ENCODE measurements around the gene DCAF17.
"Not testable (repeated sequence)": the region's sequence is repeated elsewhere in the genome, so short reads cannot be mapped to it uniquely, and the experiment has no call there.

DCAF17 gene

DNA sequence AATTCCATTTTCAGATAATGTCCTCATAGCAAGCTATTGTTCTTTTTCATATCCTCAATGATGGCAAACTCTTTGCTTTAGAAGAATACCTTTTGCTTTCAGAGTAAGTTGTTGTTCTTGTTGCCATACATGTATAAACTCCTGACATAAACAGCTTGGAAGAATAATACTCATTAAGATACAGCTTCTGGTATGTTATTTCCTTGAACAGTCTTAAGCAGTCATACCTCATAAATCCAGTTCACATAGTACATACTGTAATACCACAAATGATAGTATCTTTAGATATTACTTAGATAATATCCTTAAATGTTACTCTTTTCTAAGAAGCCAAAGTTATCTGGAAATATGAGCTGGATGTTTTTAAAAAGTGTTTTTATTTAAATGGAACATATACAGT lies 23.4 kb upstream of the DCAF17 start:
- DNase-seq = no peak

DNA sequence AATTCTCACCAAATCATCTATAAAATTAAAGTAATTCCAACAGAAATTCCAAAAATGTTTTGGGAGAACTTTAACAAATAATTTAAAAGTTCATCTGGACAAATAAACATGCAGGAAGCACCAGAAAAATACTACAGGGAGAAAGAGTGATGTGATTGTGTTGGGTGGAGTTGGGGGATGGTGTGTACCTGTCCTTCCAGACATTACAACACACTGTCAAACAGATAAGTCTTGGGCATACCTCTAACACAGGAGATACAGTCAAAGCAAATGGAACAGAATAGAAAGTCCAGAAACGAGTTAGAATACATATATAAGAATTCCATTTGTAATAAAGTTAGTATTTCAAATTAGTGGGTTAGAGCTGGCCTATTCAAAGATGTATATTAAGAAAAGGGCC lies 22.8 kb upstream of the DCAF17 start:
- DNase-seq = no peak

DNA sequence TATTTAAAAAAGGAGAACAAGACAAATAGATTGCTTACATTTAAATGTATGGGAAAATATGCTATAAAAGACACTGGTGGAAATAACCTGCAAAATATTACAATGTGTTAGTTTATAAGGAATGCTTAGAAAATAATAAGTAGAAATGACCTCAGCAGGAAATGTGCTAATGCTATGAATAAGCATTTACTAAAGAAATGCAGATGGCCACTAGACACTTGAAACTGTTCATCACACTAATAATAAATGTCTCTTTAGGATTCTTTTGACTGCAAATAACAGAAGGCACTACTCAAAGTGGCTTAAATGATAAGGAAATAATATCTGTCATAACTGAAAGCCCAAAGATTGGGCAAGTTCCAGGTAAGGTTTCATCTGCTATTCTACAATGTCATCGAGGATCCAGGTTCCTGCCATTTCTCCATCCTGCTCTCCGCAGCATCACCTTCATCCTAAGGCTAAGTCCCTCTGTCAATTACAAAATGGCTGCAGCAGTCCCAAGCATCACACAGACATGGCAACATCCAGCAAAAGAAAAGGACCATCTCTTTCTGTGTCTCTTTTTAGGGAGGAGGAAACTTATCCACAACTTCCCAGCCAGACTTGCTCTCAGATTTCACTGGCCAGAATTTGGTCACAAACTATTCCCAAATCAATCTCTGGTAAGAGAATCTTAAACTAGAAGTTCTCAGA lies 22.1 kb upstream of the DCAF17 start:
- no peak for DNase-seq

DNA sequence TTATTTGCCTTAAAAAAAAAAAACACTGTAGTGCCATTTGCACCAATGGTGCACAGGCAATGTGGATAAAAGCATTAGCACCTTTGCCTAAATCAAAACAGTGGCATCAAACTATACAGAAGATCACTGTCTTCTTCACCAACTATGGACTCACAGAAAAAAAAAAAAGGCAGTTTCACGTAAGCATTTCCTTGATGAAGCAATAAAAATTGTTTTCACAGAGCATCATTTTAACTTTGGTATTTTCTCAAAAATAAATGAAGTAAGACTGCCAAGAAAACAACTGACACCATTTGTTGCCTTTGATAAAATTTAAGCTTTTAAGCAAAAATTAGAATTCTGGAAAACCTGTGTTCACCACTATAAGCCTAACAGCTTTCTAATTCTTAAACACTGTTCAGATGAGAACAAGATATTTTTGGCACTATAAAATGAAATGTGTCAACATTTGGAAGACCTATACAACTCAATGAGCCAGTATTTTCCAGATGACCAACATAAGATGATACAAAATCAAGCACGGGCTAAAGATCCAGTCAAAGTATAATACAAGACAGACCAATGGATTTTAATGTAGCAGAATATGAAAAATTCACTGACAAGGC lies 21.4 kb upstream of the DCAF17 start:
- DNase-seq = no peak

DNA sequence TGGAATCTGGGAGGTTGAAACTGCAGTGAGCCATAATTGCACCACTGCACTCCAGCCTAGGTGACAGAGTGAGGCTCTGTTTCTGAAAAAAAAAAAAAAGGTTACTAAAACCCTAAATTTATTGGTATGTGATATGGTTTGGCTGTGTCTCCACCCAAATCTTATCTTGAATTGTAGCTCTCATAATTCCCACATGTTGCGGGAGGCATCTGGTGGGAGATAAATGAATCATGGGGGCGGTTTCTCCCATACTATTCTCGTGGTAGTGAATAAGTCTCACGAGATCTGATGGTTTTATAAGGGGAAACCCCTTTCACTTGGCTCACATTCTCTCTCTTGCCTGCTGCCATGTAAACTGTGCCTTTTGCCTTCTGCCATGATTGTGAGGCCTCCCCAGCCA lies 19.4 kb upstream of the DCAF17 start:
- not testable (repeated sequence) for DNase-seq

DNA sequence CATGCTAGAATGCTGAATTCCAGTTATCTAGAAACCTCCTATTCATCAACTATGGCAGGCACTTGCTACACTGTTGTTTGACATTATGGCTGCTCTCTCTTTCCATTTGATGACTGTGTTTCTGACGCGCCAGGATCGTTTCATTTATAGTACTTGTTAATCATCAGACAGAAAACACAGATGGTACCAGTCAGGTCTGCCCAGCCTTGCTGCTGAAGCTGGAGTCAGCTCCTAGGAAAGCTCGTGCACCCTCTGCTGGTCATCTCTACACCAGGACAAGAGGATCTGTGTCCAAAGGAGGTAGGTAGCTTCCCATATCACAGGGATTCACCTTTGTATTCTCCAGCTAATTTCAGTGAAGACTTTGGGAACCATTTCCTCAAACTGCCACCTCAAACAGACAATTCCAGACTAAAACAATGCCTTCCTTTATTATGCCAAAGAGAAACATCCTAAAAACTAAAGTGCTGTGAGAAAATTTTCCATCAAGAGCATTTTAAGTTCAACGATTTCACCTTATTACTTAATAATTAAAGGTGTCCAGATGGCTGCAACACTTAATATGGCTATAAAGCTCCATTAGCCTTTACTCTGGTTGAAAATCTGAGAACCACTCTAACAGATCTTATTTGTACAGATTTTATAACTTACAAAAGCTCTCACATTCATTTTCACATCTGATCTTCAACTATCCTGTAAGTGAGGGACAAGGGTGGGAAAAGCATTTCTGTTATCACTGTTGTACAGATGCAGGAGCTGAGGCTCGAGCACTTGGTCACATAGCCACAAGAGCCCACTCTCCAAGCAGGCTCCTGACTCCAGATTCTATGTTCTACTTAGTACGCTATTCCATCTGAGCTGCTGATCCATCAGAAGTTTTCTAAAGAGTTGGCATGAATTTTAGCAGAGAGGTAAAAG lies 17.8 kb upstream of the DCAF17 start:
- peak; percentile 76 to 89 (median 84) for DNase-seq

DNA sequence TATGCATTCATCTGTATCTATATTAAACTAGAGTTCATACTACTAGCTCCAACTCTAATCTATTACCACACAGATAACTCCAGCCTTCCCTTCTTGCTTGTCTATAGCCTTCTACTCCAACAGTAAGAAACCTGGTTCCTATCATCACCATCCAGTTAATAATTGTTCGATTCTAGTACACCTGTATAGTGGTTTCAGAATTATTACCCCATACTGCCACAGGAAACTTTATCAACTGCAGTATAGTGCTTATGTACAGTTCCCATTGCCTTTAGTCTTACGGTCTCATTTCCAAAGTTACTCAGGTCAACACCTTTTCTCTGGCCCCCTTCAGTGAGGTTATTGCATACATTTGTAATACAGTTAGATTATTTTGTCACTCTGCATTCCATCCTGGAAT lies 14.7 kb upstream of the DCAF17 start:
- no peak for DNase-seq

DNA sequence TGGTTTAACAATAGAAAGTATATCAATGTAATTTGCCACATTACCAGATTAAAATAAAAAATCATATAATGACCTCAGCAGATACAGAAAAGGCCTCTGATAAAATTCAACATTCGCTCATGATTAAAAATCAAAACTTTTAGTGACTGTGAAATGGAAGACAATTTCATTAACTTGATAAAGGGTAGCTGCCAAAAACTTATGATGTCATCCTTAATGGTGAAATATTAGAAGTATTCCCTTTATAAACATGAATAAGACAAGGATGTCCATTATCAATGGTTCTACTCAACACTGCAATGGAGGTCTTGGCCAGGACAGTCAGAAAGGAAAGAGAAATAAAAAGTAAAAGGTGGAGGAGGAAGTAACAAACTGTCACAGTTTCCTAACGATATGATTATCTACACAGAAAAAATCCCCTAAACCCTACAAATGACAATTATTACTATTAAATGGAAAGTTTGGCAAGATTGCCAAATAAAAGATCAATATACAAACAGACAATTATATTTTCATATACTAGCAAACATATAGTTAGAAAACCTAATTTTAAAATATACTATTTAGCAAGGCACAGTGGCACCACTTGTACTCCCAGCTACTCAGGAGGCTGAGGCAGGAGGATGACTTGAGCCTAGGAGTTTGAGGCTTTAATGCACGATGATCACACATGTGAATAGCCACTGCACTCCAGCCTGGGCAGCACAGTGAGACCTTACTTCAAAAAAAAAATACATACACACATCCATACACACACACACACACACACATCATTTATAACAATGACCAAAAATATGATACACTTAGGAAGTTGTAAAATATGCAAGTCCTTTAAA lies 13.1 kb upstream of the DCAF17 start:
- DNase-seq = no peak

DNA sequence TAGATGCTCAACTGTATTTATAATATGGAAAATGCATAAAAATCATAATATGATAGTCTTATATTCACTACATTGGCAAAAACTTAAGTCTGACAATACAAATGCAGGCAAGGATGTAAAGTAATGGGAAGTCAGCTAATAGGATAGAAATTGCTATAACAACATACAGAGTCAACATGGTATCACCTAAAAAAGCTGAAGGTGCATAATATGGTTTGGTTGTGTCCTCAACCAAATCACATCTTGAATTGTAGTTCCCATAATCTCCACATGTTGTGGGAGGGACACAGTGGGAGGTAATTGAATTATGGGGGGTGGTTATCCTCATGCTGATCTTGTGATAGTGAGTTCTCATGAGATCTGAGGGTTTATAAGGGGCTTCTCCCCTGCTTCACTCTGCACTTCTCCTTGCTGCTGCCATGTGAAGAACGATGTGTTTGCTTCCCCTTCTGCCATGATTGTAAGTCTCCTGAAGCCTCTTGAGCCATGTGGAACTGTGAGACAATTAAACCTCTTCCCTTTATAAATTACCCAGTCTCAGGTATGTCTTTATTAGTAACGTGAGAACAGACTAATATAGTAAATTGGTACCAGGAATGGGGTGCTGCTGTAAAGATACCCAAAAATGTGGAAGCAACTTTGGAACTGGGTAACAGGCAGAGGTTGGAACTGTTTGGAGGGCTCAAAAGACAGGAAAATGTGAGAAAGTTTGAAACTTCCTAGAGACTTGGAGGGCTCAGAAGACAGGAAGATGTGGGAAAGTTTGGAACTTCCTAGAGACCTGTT lies 11.1 kb upstream of the DCAF17 start:
- not testable (repeated sequence) for DNase-seq

DNA sequence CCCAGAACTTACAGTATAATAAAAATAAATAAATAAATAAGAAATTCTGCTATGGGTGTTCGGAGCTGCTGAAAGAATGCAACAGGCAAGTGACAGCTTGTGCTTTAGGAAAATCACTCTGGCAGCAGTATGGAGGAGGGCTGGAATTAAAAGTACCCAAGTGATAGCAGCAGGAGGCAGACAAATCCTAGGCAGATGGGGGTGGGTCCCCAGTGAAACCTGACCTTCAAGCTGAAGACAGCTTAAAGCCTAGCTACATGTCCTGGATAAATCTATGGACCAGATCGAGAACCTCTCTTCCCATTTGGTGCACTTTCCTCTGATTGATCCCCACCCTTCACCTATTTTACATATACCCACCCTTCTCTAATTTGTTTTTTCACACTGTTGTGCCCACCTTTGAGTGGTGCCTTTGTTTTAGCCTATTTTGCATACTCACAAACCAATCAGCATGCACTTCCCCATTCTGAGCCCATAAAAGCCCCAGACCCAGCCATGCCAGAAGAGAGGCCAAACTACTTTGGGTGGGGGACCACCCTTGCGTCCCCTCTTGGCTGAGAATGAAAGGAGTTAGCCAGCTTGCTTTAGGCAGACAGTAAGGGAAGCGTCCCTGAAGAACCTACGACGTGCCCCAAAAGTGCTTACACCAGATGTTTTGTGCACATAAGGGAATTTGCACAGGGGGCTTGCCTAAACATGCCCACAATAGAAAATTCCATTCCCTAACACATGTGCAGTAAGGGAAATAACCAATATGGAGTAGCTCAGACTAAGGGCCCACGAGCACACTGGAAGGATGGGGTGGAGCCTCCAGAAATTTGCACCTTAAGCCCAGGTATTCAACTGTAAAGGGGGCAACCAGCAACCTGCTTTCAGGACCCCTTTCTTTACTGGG lies 3.3 kb upstream of the DCAF17 start:
- DNase-seq = no peak

DNA sequence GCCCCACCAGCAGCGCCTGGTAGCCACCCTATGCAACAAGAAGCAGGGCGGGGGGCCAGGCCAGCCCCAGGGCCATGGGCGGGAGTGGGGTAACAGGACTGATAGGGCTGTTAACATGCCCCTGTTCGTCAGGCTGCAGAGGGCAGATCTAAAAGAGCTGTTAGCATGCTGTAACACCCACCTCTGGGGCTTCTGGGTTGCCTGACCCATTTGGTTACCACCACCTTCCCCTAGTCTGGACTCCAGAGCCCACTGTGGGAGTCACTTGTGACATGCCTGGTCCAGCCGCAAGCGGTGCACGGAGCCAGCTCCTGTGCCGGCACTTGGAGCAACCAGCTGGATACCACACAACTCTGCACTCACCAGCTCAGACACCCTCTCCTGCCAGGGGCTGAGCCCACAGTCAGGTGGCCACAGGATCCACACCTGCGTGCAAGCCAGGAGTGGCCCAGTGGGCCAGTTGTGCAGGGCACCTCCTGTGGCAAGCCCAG lies 2.3 kb upstream of the DCAF17 start:
- no peak for DNase-seq

DNA sequence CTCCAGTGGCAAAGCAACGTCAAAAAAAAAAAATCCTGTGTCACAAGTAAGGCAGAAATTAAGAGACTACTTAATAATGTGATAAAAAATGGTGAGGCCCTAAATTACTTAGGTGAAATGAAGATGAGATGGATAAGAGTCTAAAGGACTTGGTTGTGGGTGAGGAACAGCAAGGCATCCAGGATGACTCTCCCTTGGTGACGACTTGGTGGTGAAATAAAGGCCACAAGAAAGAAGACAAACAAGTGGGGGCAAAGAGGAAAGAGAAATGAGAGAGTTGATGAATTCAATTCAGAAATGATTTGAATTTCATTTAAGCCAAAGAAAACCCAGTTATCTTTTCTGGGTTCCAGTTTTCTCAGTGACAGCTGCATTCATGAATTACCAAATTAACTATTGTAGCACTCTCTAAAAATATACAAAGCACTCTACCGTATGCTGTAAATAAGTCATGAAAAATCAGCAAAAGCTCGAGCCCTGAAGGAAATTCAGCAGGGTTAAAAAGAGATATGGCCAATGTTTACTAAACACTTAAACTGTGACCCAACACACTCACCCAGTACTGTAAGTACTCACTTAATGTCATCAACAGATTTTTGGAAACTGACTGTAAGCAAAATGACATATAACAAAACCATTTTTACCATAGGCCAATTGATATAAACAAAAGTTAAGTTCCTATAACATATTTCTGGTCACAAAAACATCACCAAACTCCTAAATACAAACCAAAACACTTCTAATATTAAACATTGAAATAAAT lies 1.6 kb upstream of the DCAF17 start:
- DNase-seq = no peak

DNA sequence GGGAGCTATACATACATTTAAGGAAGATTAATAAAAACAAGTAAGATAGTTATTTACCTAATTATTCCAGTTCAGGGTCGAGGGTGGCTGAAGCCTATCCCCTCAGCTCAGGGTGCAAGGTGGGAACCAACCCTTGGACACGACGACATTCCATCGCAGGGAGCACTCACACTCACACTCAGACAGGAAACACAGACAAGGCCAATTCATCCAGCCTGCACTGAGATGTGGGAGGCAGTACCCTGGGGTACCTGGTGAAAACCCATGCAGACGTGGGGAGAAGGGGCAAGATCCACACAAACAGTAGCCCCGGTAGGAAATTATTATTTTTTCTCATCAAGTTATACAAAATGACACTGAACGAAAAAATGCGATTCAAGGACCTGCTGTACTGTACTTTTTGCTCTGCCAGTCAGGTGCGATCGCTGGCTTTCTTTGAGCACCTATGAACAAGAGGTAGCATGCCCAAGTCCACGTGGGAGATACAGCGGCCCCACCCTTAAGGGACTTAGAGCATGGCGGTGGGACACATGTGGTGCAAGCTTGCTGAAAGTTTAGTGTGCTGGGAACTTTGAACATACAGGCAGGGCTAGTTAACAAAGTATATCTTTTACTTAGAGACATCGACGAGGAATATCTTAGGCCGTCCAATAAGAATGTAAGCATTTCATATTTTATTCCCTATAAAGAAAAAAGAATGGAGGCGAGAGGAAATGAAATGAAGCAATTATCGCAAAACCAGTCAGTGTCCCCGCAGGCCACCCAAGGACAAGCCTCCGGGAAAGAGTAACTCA lies 860 bp upstream of the DCAF17 start:
- DNase-seq = peak; percentile 2 to 20 (median 18)

DNA sequence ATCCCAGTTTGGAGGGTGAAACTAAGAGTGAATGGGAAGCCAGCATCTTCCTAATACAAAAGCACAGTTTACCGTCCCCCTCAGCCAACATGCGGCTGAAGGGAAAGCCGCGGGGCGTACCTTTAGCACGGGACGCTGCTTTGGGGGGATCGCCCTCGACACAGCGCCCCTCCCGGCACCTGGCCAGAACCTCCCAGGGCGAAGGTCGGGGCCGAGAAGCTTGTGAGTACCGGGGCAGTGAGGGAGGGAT lies 338 bp upstream of the DCAF17 start, which contains the start of gene METTL8:
Gene METTL8 (minus strand): TSS at position 228 of the 250 bp plus-strand sequence. CDS start 41,805 bp downstream, outside the sequence.
- DNase-seq = no peak

DNA sequence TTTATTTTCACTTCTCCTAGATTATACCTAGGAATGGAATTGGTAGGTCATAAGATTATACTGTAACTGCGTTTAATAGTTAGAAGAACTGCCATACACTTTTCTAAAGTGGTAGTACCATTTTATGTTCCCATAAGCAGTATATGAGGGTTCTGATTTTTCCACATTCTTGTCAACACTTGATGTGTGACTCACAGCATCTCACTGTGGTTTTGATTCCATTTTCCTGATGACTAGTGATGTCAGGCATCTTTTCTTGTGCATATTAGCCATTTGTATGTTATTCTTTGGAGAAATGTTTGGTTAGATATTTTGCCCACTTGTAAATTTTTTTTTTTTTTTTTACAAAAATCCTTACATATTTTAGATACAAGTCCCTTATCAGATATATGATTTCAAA lies 2.3 kb downstream of the DCAF17 start:
- peak in 1 of 4 experiments; percentile 3 for DNase-seq

DNA sequence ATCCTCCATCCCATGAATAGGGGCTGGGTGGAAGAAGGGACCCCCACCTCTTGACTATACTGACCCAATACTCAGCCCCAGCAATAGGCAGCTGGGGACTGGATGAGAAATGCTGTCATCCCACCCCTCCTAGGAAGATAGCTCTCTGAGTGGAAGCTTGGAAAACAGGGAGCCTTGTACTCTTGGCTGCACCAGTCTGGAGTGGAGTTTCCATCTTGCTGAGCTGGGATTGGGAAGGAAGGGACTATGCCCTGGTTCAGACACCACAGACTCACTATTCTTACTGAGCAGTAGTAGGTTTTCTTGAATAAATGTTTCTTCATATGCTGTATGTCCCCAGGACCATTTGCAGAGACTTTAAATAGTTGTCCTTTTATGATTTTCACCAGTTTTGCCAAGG lies 7.4 kb downstream of the DCAF17 start:
- no peak for DNase-seq

DNA sequence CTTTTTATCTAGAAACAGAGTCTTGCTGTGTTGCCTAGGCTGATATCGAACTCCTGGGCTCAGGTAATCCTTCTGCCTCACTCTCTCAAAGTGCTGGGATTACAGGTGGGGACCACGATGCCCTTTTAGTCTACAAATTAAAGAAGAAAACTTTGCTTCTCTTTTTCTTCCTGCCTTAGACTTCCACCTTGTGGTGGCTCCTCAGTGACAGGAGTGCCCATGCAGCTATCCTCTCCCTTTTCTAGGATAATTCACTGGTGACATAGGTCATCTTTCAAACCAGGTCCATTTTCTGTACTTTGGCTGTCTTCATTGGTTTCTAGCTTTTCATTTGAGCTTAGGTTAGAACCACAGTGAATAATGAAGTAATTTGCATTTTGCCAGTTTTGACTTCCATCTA lies 13.6 kb downstream of the DCAF17 start:
- peak in 1 of 4 experiments; percentile 2 for DNase-seq

DNA sequence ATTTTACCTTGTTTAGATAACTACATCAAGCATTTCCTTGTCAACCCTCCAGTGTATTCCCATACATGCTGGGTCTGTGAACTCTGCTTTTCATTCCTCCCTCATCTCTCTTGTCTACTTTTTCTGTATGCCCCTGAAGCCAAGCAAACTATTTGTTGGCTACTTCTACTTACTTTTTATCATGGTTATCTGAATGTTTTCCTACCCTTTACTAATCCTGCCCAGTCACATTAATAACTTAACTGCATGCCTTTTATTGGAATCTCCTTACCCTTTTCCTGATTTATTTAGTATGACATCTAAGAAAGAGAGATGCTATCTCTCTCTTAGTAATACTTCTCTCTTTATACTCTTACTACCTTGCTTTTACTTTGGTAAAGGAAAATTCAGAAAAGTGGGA lies 17.0 kb downstream of the DCAF17 start:
- no peak for DNase-seq

DNA sequence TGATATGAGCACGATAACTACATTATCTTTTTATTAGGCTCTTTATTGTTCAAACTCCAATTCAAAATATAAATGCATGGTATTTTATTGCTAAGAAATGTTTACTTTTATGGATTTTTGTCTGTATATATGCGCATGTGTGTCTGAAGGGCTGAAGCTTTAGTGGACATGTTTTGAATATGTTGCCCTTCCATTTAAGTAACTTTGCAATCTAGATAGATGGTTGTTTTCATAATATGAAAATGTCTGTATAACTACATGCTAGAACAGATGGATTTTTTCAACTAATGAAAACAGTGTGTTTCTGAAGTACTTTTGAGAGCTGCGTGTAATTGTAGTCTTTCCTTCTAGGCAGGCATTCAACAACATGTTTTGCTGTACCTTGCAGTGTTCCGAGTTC lies 18.7 kb downstream of the DCAF17 start:
- no peak for DNase-seq
